NCI-H345 treated with DMSO at 0.1 percent for 48 hours (cell line): ENCODE measurements around the gene PLA2G4A.

Experiments
- DNase-seq: peaks from one replicate; lab custom pipeline; 2025; ENCODE audit not compliant: unreplicated experiment; lab: John Stamatoyannopoulos, UW

The PLA2G4A gene

GRCh38 chr1:186975220-186975619 lies 146.5 kb downstream of the PLA2G4A start:
- DNase-seq, result no peak

GRCh38 chr1:186976700-186977099 lies 148.0 kb downstream of the PLA2G4A start:
- DNase-seq, result no peak

- no peak for DNase-seq
Observed at GRCh38 chr1:186977266-186977957, 148.7 kb downstream of the PLA2G4A start.

GRCh38 chr1:186978596-186979556 lies 150.1 kb downstream of the PLA2G4A start:
- DNase-seq, result no peak

- DNase-seq, result no peak
Observed at GRCh38 chr1:186980400-186980799, 151.7 kb downstream of the PLA2G4A start.

- DNase-seq, result no peak
Observed at GRCh38 chr1:186982116-186982515, 153.4 kb downstream of the PLA2G4A start.

GRCh38 chr1:186983327-186983726 lies 154.6 kb downstream of the PLA2G4A start:
- DNase-seq, result no peak

GRCh38 chr1:186984959-186985358 lies 156.2 kb downstream of the PLA2G4A start:
- no peak for DNase-seq

- peak; percentile 55 for DNase-seq
Observed at GRCh38 chr1:186985889-186986491, 157.2 kb downstream of the PLA2G4A start.

- no peak for DNase-seq
Observed at GRCh38 chr1:186987065-186987464, 158.3 kb downstream of the PLA2G4A start.

- no peak for DNase-seq
Observed at GRCh38 chr1:186987769-186988168, 159.0 kb downstream of the PLA2G4A start.

GRCh38 chr1:186993996-186994395 lies 165.2 kb downstream of the PLA2G4A start:
- no peak for DNase-seq

- DNase-seq, result no peak
Observed at GRCh38 chr1:186994897-186995296, 166.1 kb downstream of the PLA2G4A start.

GRCh38 chr1:186996816-186997215 lies 168.1 kb downstream of the PLA2G4A start:
- DNase-seq, result no peak

- DNase-seq, result no peak
Observed at GRCh38 chr1:186997877-186998276, 169.1 kb downstream of the PLA2G4A start.

- no peak for DNase-seq
Observed at GRCh38 chr1:186999506-186999905, 170.8 kb downstream of the PLA2G4A start.

- DNase-seq, result no peak
Observed at GRCh38 chr1:187001198-187001889, 172.6 kb downstream of the PLA2G4A start.

GRCh38 chr1:187003353-187003752 lies 174.6 kb downstream of the PLA2G4A start:
- DNase-seq, result no peak

GRCh38 chr1:187006896-187007295 lies 178.1 kb downstream of the PLA2G4A start:
- no peak for DNase-seq

GRCh38 chr1:187009320-187009719 lies 180.6 kb downstream of the PLA2G4A start:
- no peak for DNase-seq
